GM19397 (cell line): ENCODE results near the gene SGO2.
A peak's percentile ranks its signal among the peaks of the same experiment; 100 is the strongest.

Source experiments
- ATAC-seq: cut with Tn5 transposase; IDR thresholded peaks from one replicate; pipeline ENCODE4 v1.9.1; 2021; ENCODE audit warnings: mild to moderate bottlenecking, moderate library complexity; ENCODE audit not compliant: unreplicated experiment

The SGO2 gene, protein sequence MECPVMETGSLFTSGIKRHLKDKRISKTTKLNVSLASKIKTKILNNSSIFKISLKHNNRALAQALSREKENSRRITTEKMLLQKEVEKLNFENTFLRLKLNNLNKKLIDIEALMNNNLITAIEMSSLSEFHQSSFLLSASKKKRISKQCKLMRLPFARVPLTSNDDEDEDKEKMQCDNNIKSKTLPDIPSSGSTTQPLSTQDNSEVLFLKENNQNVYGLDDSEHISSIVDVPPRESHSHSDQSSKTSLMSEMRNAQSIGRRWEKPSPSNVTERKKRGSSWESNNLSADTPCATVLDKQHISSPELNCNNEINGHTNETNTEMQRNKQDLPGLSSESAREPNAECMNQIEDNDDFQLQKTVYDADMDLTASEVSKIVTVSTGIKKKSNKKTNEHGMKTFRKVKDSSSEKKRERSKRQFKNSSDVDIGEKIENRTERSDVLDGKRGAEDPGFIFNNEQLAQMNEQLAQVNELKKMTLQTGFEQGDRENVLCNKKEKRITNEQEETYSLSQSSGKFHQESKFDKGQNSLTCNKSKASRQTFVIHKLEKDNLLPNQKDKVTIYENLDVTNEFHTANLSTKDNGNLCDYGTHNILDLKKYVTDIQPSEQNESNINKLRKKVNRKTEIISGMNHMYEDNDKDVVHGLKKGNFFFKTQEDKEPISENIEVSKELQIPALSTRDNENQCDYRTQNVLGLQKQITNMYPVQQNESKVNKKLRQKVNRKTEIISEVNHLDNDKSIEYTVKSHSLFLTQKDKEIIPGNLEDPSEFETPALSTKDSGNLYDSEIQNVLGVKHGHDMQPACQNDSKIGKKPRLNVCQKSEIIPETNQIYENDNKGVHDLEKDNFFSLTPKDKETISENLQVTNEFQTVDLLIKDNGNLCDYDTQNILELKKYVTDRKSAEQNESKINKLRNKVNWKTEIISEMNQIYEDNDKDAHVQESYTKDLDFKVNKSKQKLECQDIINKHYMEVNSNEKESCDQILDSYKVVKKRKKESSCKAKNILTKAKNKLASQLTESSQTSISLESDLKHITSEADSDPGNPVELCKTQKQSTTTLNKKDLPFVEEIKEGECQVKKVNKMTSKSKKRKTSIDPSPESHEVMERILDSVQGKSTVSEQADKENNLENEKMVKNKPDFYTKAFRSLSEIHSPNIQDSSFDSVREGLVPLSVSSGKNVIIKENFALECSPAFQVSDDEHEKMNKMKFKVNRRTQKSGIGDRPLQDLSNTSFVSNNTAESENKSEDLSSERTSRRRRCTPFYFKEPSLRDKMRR

DNA sequence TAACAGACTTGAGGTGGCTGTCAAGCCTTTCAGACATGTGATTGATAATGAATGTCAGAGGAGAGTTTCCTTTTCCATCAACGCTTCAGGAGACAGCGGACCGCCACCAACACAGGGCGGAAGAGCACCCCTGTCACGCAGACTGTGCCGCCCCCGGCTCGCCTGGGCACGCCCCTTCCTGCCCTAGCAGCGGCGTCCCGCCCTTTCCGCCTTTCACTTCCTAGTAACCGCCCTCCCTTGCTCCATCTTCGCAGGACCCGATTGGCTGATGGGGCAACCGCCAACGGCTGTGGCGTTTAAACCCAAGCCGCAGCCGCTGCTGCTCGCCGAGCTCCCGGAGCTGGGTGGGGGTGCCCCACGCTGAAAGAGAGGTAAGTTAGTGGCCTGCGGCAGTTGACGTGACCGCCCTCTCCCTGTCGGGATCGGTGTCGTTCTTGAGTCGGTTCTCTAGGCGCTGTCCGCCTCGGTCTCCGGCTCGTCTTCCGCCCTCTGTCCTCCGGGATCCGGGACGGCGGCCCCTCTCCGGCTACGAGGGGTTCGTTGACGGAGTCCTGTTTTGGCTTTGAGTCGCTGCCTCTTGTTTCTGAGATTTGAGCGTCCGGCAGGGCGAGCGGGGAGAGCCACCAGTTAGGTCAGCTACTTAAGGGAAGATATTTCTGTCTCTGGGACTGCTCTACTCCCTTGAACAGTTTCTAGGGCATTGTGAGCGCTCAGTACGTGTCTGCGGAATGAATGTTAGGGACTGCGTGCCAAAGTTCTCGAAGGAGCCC lies at the start of gene SGO2:
SGO2 (plus strand) TSS at position 326 of the 770 bp plus-strand sequence. CDS start 6,769 bp downstream, outside the sequence.
- ATAC-seq = peak; percentile 100

DNA sequence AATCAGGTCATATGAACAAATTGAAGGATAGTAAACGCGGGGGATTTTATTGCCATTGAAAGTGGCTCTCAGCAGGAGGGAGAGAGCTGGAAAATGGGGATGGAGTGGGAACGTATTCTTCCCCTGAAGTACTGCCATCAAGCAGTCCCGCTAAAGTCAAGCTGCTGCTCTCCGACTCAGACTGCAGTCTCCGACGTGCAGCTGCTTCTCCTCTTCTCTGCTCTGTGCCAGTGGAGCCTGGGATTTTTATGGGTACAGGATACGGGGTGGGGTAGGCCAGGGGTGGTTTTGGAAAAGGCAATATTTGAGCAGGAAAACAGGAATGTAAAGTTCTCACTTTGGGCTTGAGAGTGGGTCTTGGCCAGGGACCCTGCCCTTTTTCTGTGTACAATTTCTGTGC lies 49.2 kb upstream of the SGO2 start:
- ATAC-seq = no peak

DNA sequence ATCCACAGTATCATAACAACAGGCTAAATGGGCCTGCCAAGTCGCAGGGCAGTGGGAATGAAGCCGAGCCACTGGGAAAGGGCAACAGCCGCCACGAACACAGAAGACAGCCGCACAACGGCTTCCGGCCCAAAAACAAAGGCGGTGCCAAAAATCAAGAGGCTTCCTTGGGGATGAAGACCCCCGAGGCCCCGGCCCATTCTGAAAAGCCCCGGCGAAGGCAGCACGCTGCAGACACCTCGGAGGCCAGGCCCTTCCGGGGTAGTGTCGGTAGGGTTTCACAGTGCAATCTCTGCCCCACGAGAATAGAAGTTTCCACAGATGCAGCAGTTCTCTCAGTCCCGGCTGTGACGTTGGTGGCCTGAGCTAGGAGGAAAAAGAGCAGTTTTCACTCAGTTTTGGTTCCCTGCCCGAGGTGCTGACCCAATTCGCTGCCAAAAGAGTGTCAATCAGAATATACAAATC lies 48.3 kb upstream of the SGO2 start:
- no peak for ATAC-seq

DNA sequence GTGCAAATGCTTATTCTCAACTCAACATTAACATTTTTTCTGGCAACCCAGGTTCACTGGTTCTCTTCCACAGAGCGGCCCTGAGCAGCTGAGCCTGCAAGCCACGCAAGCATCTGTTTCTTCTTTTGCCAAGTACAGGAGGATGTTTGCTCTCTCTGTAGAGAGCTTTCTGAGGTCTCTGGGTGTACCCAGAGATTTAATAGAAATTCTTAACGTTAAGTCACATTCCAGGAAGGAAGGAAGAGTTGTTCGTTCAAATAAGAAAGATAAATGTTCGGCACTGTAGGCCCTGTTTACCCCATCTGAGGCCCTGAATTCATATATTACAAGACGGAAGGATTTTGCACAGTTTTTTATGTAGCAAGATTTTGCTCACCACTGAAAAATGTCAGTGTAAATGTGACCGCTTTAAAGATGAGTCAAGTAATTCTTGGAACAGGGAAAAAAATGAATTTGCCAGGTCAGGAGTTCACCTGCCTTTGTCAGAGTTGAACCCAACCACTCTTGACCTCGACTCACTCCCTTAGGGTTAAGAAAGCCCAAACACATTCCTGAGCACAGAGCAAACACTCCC lies 46.2 kb upstream of the SGO2 start:
- ATAC-seq = no peak

DNA sequence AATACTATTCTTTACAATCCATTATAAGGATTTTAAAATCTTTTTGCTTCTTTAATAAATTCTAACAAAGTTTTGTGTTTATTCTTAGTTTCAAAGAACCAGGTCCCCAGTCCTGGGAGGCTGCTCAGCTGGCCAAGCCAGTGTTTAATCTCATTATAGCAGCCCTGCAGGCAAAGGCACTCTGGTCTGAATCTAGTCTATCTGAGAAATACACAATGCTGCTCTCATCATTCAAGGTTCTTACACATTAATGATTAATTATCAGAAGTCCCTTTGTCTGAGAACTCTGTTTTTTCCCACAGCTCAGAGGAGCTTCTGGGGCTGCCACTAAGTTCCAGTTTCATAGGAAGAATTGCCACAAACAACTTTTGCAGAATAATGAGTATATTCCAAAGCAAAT lies 43.8 kb upstream of the SGO2 start:
- ATAC-seq = peak; percentile 43

DNA sequence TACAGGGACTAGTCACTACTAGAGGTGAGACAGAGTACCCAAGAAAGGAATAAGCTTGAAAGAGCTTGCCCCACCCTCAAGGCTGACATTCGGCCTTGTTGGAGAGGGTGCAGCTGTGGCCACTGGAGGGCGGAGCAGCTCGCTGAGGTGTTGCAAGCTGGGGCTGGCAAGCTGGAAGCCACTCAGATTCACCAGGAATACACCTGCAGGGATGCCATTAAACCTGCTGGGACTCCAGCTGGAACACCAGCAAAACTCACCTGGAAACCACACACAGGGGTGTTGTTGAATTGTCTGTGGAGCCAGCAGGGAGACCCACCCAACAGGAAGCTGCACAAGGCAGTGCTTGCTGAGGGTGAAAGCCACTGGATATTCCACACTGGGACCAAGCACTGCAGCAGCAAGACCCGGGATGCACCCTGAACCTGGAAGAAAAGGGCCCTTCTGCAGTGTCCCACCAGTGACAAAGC lies 42.2 kb upstream of the SGO2 start:
- peak; percentile 58 for ATAC-seq

DNA sequence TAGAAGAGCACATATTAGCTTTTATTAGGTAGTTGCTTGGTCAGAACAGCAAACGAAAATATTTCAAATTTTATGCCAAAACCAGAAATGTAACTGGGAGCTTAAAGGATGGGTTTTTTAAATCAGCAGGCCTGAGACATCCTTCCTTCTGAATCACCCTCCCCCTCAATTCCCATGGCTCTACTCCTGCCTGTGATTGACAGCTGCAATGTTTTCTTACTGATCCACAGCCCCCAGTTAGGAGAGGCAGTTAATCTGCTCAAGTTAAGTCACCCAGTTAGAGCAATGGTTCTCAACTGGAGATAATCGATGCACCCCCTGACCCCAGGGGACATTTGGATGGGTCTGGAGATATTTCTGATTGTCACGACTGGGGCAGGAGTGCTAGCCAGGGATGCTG lies 41.1 kb upstream of the SGO2 start:
- ATAC-seq = no peak

DNA sequence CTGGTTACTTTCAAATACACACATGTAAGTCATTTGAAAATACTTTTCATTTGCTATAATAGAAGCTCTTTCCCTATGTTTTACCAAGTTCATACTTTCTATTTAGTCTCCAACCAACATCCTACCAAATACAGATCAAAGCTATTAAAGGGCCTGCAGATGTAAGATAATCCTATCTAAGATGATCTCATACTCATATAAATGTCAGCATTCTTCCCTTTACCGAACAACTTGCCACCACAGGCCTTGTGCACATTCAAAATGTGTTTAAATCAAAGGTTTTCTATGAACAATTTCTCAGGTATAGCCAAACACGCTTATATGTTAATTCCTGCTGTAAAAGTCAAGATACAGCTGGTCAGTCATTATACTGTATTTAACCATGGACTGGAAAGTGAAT lies 39.5 kb upstream of the SGO2 start:
- ATAC-seq = no peak

DNA sequence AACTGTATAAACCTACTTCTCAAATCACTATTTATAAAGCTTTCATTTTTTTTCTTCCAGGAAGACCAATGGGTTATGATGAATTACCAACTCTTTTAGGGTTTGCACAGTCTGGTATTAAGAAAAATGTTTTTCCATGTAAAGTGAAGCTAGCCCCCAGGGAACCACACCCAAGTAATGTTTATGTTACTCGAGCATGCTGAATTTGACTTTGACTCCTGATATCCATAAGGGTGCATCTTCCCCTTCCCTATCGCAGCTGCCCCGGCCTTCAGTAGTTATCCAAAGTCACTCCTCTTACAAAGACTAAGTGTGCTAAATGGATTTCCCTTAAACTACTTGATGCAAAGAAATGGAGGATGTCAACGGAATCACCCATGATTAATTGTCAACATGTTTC lies 37.8 kb upstream of the SGO2 start:
- ATAC-seq = no peak

DNA sequence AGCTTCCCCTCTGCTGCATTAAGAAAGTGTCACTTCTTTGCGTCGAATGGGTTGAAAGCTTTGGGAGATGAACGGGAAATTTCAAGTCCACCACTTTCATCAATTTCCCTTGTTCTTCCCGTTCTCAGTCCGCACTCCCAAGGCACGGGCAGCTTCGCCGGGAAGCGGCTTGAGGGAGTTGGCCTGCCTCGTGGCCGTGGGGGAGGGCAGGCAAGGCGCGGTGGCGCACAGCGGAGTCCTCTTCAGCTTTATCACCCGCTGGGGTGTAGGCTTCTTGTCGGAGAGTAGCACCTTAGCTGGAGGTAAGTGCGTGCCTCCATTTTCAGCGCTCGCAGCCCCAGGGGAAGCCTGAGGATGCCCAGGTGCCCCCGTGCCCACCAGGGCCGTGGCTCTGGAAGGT lies 36.0 kb upstream of the SGO2 start:
- ATAC-seq = no peak

DNA sequence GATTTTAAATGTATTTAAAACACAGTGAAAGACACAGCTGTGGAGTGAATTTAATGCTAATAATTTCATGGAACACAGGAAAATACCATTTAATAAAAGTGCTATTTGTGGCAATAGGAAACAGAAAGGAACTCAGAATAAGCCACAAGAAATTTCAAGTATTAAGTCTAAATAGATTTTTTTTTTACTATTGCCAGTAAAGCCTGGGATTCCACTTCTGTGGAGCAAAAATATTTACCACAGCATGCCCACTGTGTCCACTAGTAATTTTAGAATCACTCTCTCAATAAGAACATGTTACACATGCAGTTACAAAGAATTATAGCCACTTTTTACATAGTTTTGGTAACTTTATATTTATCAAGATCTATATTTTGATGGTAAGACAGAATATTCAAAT lies 33.4 kb upstream of the SGO2 start:
- ATAC-seq = no peak

DNA sequence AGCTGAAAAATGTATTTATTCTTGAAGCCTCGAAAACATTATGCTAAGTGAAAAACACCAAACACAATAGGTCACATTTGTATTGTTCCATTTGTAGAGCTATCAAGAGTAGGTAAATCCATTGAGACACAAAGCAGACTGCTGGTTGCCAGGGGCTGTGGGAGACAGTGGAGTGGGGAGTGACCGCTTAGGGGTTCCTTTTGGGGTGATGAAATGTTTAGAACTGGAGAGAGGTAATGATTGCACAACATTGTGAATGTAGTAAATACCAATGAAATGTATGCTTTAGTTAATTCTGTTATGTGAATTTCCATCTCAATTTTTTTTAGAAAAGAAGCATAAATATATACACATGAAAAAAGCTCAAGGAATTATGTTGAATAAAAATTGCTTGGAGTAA lies 32.0 kb upstream of the SGO2 start:
- ATAC-seq = no peak

DNA sequence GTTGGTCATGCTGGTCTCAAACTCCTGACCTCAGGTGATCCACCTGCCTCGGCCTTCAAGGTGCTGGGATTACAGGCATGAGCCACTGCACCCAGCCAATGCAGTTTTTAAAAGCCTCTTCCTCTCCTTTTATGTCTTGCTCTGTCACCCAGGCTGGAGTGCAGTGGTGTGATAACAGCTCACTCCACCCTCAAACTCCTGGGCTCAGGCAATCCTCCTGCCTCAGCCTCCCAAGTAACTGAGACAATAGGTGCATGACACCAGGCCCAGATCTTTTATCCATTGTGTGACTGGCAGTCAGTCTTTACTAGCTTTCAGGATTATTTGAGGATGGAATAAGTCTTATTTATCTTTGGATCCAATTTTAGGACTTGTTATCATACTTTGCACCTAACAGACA lies 29.3 kb upstream of the SGO2 start:
- no peak for ATAC-seq

DNA sequence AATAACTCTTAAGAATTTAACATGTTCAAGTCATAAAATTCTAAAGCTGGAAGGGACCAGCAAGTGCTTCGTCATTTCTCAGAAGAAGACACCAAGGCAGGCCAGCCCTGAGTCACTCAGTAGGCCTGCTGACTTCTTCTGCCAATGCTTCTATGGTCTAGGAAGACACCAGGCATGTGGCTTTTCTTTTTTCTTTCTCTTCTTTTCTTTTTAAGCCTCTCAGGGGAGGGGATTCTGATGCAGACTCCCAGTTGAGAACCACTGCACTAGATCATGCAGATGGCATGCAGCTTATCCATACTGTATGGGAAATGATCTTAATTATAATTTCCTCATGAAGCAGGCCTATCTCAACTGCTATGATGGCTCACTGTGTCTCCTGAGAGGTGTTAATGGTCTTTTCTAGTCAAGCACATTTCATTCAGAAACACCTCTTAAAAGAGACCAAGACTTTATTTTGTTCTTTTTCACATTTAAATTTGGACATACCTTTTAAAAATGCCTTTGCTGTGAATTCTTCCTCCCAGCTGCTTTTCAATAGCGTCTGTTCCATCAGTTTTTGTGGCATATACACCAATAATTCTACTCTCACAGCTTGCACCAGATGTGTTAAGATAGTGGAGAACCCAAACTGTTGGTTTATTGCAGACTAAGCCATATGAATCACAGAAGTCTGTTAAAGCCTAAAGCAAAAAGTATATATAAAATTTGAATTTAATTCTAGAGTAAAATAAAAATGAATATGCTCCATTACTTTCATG lies 27.4 kb upstream of the SGO2 start:
- no peak for ATAC-seq

DNA sequence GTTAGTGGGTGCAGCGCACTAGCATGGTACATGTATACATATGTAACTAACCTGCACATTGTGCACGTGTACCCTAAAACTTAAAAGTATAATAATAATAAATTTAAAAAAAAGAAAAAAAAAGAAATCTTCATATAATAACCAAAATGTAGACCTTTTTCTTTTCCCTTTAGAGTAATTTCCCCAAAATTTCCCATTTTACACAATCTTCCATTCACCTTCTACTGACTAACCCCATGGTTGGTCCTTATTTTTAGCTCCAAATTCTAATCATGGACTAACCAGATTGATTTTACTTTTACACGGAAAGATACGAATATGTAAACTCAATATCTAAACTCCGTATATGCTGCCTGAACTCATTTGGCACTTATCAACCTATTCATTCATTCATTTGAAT lies 23.8 kb upstream of the SGO2 start:
- no peak for ATAC-seq

DNA sequence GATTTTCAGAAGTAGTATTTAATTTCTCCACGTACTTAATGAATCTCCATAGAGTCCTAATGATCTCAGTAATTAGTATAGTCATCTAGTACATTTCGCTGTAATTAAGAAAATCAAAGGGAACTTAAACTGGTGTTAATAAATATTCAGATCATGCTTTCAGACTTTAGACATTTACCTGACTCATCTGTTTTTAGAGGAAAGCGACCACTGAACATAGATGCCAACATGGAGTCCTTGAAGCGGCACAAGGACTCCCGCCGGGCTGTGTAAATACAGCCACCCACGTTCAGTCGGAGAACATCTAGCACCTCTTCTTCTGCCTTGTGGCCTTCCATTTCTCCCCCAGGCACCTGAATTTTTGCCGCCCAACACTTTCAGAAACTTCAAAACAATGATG lies 19.3 kb upstream of the SGO2 start:
- no peak for ATAC-seq

DNA sequence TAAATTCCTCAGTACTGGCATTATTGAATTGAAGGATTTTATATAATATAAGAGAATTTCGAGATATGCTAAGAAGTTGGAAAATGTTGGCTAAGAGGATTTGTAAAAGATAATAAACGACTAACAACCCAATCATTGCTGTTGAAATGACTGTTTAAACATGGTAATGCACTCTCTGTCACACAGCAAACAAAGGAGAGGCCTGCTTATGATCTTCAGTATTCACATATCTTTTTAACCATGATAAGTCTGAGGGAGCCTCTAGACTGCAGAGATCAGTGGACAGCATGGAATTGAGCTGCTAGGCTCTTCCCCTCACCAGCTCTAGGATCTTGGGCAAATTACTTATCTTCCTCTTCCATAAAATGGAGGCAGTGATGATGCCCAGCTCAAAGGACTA lies 18.8 kb upstream of the SGO2 start:
- no peak for ATAC-seq

DNA sequence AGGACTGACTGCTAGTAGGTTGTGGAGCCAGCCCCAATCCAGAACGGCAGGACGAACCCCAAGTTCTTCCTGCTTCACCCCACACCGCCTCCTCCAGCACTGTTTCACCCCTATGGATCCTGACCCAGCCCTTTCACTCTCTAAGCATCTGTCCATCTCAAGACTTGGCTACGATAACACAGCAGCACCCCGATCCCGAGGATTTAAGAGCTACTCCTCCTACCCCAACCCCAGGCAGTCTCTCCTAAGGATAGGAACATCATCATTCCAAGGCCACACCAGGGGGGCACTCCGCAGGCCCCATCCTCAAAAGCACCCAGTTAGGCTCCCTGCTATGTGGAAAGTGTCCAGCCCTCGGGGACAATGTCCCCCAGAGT lies 16.8 kb upstream of the SGO2 start:
- no peak for ATAC-seq
